SH-SY5Y (cell line): ENCODE data around the gene TUB.

ENCODE experiments used
- GATA2 ChIP-seq: IDR thresholded peaks from 2 replicates; pipeline ENCODE4 v1.6.1; 2011; ENCODE audit warnings: mild to moderate bottlenecking, low read depth, low read length
- GATA3 ChIP-seq: IDR thresholded peaks from 2 replicates; pipeline ENCODE4 v1.6.1; 2011; ENCODE audit warnings: low read depth, mild to moderate bottlenecking, low read length, moderate library complexity

DNA sequence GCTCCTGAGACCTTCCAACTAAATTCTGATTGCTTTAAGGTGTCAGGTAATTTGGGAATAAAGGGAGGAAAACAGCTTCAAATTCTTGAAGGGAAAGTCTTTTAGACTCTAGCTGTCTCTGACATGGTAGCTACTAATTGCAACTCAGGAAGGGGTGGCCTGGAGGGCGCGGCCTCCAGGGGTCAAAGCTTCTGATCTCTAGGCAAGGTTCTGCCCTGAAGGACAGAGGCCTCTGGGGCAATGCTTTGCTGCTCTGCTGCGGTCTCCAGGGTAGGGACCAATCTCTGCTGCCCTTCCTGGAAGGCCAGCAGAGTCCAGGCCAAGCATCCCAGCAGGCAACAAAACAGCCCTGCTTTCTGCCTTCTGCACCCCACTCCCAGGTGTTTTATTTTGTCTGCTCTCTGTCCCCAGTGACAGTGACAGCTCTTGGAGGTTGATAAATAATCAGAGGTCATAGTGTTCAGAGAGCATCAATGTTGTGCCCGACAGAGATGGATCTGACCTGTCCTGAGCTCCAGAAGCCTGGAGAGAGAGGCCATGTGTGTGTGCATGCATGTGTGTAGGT lies 1.8 kb upstream of the TUB start:
- TF ChIP-seq GATA2 (no peak), GATA3 (no peak)
